WI38 (cell line): Measurements from ENCODE around the gene NCS1.

Source experiments
- H3K4me3 ChIP-seq: 2 replicates; pipeline ENCODE4 v1.5.1; 2011; ENCODE audit warnings: low read depth, mild to moderate bottlenecking, control low read depth, low read length
- CTCF ChIP-seq: IDR thresholded peaks from 2 replicates; pipeline ENCODE4 v1.5.1; 2012; ENCODE audit warnings: low read depth, mild to moderate bottlenecking, control low read depth, low read length

NCS1 gene

GRCh38 chr9:130147198-130147597, 25.0 kb upstream of the NCS1 start:
- no peak for TF ChIP-seq CTCF
- no peak overlapping the region for H3K4me3 ChIP-seq

GRCh38 chr9:130147910-130148309, 24.3 kb upstream of the NCS1 start:
- TF ChIP-seq CTCF, result no peak
- H3K4me3 ChIP-seq, result no peak overlapping the region

- TF ChIP-seq CTCF, result no peak
- no peak overlapping the region for H3K4me3 ChIP-seq
Measured at GRCh38 chr9:130149031-130149430, 23.2 kb upstream of the NCS1 start.

- H3K4me3 ChIP-seq, result no peak overlapping the region
- TF ChIP-seq CTCF, result no peak
Measured at GRCh38 chr9:130149654-130150286, 22.4 kb upstream of the NCS1 start.

- H3K4me3 ChIP-seq, result no peak overlapping the region
- no peak for TF ChIP-seq CTCF
Measured at GRCh38 chr9:130150779-130151382, 21.3 kb upstream of the NCS1 start.

- TF ChIP-seq CTCF, result no peak
- no peak overlapping the region for H3K4me3 ChIP-seq
Measured at GRCh38 chr9:130154816-130155215, 17.4 kb upstream of the NCS1 start.

GRCh38 chr9:130155647-130156046, 16.6 kb upstream of the NCS1 start:
- H3K4me3 ChIP-seq, result no peak overlapping the region
- no peak for TF ChIP-seq CTCF
